ENCODE data around the gene CNGA3.
"Not testable (repeated sequence)": the region's sequence is repeated elsewhere in the genome, so short reads cannot be mapped to it uniquely, and the experiment has no call there.

Gene CNGA3

GRCh38 chr2:98346311-98347236, at the start of gene CNGA3:
Gene CNGA3, plus strand, starts transcription at chr2:98346456. Its CDS starts 23,520 bp downstream, at chr2:98369976.
- H3K27ac Mint-ChIP-seq (ENCODE audit: low read depth), result no peak within 1 kb of the TSS
- H3K4me1 Mint-ChIP-seq, result peaks cover 17% of the 10 kb centered on the region
- ATAC-seq (replicated peaks; ENCODE audit: extremely low read depth, poor library complexity, severe bottlenecking), result no peak
- H3K27me3 Mint-ChIP-seq, result peaks cover 92% of the 10 kb centered on the region
- no peaks in the 10 kb centered on the region for H3K9me3 Mint-ChIP-seq
- peaks cover 4% of the 10 kb centered on the region for H3K36me3 Mint-ChIP-seq (ENCODE audit: insufficient read depth)
- no peak within 1 kb of the TSS for H3K4me3 Mint-ChIP-seq
- no peak for DNase-seq (ENCODE audit: low spot score in 2 of 2)

GRCh38 chr2:98297817-98298682, 48.2 kb upstream of the CNGA3 start:
- ATAC-seq (replicated peaks; ENCODE audit: extremely low read depth, poor library complexity, severe bottlenecking) (no peak), DNase-seq (ENCODE audit: low spot score in 2 of 2) (no peak)
- H3K36me3 Mint-ChIP-seq (ENCODE audit: insufficient read depth), result peaks cover 4% of the 10 kb centered on the region
- no peak overlapping the region for H3K4me3 Mint-ChIP-seq
- peaks cover 62% of the 10 kb centered on the region for H3K27me3 Mint-ChIP-seq
- H3K27ac Mint-ChIP-seq (ENCODE audit: low read depth), result no peak overlapping the region
- H3K4me1 Mint-ChIP-seq, result no peaks in the 10 kb centered on the region
- no peaks in the 10 kb centered on the region for H3K9me3 Mint-ChIP-seq

- ATAC-seq (replicated peaks; ENCODE audit: extremely low read depth, poor library complexity, severe bottlenecking), result no peak
- H3K9me3 Mint-ChIP-seq, result no peaks in the 10 kb centered on the region
- H3K36me3 Mint-ChIP-seq (ENCODE audit: insufficient read depth), result peaks cover 4% of the 10 kb centered on the region
- H3K4me3 Mint-ChIP-seq, result no peak overlapping the region
- H3K4me1 Mint-ChIP-seq, result no peaks in the 10 kb centered on the region
- H3K27me3 Mint-ChIP-seq, result peaks cover 66% of the 10 kb centered on the region
- H3K27ac Mint-ChIP-seq (ENCODE audit: low read depth), result no peak overlapping the region
- no peak for DNase-seq (ENCODE audit: low spot score in 2 of 2)
Observed at GRCh38 chr2:98298683-98299164, 47.5 kb upstream of the CNGA3 start.

- Mint-ChIP-seq H3K9me3 (no peaks in the 10 kb centered on the region), H3K4me1 (no peaks in the 10 kb centered on the region), H3K27ac (ENCODE audit: low read depth) (no peak overlapping the region), H3K27me3 (peaks cover 71% of the 10 kb centered on the region), H3K4me3 (no peak overlapping the region), H3K36me3 (ENCODE audit: insufficient read depth) (peaks cover 4% of the 10 kb centered on the region)
- no peak for ATAC-seq (replicated peaks; ENCODE audit: extremely low read depth, poor library complexity, severe bottlenecking)
- DNase-seq (ENCODE audit: low spot score in 2 of 2), result no peak
Observed at GRCh38 chr2:98299211-98299905, 46.9 kb upstream of the CNGA3 start.

- Mint-ChIP-seq H3K27me3 (peaks cover 71% of the 10 kb centered on the region), H3K4me1 (no peaks in the 10 kb centered on the region), H3K9me3 (no peaks in the 10 kb centered on the region), H3K4me3 (no peak overlapping the region), H3K27ac (ENCODE audit: low read depth) (no peak overlapping the region), H3K36me3 (ENCODE audit: insufficient read depth) (peaks cover 4% of the 10 kb centered on the region)
- no peak for DNase-seq (ENCODE audit: low spot score in 2 of 2)
- ATAC-seq (replicated peaks; ENCODE audit: extremely low read depth, poor library complexity, severe bottlenecking), result no peak
Observed at GRCh38 chr2:98300141-98300874, 45.9 kb upstream of the CNGA3 start.

GRCh38 chr2:98301469-98301868, 44.8 kb upstream of the CNGA3 start:
- peaks cover 4% of the 10 kb centered on the region for H3K36me3 Mint-ChIP-seq (ENCODE audit: insufficient read depth)
- no peak for DNase-seq (ENCODE audit: low spot score in 2 of 2)
- H3K4me1 Mint-ChIP-seq, result no peaks in the 10 kb centered on the region
- ATAC-seq (replicated peaks; ENCODE audit: extremely low read depth, poor library complexity, severe bottlenecking), result no peak
- peaks cover 72% of the 10 kb centered on the region for H3K27me3 Mint-ChIP-seq
- no peak overlapping the region for H3K27ac Mint-ChIP-seq (ENCODE audit: low read depth)
- no peak overlapping the region for H3K4me3 Mint-ChIP-seq
- H3K9me3 Mint-ChIP-seq, result no peaks in the 10 kb centered on the region

- H3K4me1 Mint-ChIP-seq; ATAC-seq (replicated peaks; ENCODE audit: extremely low read depth, poor library complexity, severe bottlenecking); H3K36me3 Mint-ChIP-seq (ENCODE audit: insufficient read depth); H3K9me3 Mint-ChIP-seq; H3K27ac Mint-ChIP-seq (ENCODE audit: low read depth); DNase-seq (ENCODE audit: low spot score in 2 of 2); H3K4me3 Mint-ChIP-seq: not testable (repeated sequence)
- H3K27me3 Mint-ChIP-seq, result peaks cover 96% of the 10 kb centered on the region
Observed at GRCh38 chr2:98307131-98307696, 39.0 kb upstream of the CNGA3 start.

- ATAC-seq (replicated peaks; ENCODE audit: extremely low read depth, poor library complexity, severe bottlenecking), result no peak
- no peak for DNase-seq (ENCODE audit: low spot score in 2 of 2)
- Mint-ChIP-seq H3K9me3 (no peaks in the 10 kb centered on the region), H3K36me3 (ENCODE audit: insufficient read depth) (no peaks in the 10 kb centered on the region), H3K4me1 (no peaks in the 10 kb centered on the region), H3K4me3 (no peak overlapping the region), H3K27me3 (peaks cover 96% of the 10 kb centered on the region), H3K27ac (ENCODE audit: low read depth) (no peak overlapping the region)
Observed at GRCh38 chr2:98308068-98308467, 38.2 kb upstream of the CNGA3 start.

GRCh38 chr2:98308532-98308931, 37.7 kb upstream of the CNGA3 start:
- Mint-ChIP-seq H3K9me3 (no peaks in the 10 kb centered on the region), H3K4me1 (no peaks in the 10 kb centered on the region), H3K4me3 (no peak overlapping the region), H3K36me3 (ENCODE audit: insufficient read depth) (no peaks in the 10 kb centered on the region), H3K27ac (ENCODE audit: low read depth) (no peak overlapping the region), H3K27me3 (peaks cover 96% of the 10 kb centered on the region)
- ATAC-seq (replicated peaks; ENCODE audit: extremely low read depth, poor library complexity, severe bottlenecking), result no peak
- no peak for DNase-seq (ENCODE audit: low spot score in 2 of 2)

- no peaks in the 10 kb centered on the region for H3K36me3 Mint-ChIP-seq (ENCODE audit: insufficient read depth)
- no peaks in the 10 kb centered on the region for H3K4me1 Mint-ChIP-seq
- ATAC-seq (replicated peaks; ENCODE audit: extremely low read depth, poor library complexity, severe bottlenecking) (no peak), DNase-seq (ENCODE audit: low spot score in 2 of 2) (no peak)
- H3K9me3 Mint-ChIP-seq, result no peaks in the 10 kb centered on the region
- H3K4me3 Mint-ChIP-seq, result no peak overlapping the region
- H3K27ac Mint-ChIP-seq (ENCODE audit: low read depth), result no peak overlapping the region
- H3K27me3 Mint-ChIP-seq, result peaks cover 96% of the 10 kb centered on the region
Observed at GRCh38 chr2:98309580-98309979, 36.7 kb upstream of the CNGA3 start.

GRCh38 chr2:98310010-98310409, 36.2 kb upstream of the CNGA3 start:
- Mint-ChIP-seq H3K27ac (ENCODE audit: low read depth) (no peak overlapping the region), H3K4me1 (no peaks in the 10 kb centered on the region), H3K4me3 (no peak overlapping the region), H3K27me3 (peaks cover 91% of the 10 kb centered on the region), H3K9me3 (no peaks in the 10 kb centered on the region), H3K36me3 (ENCODE audit: insufficient read depth) (no peaks in the 10 kb centered on the region)
- no peak for ATAC-seq (replicated peaks; ENCODE audit: extremely low read depth, poor library complexity, severe bottlenecking)
- no peak for DNase-seq (ENCODE audit: low spot score in 2 of 2)
